Bronchial epithelial cell (primary cell): ENCODE measurements around the gene DIAPH1. TPM values are rescaled to one million over a fixed set of nuclear protein-coding genes. Genes with fewer than 3 reads are reported as not detected.
A peak's percentile ranks its signal among the peaks of the same experiment; 100 is the strongest.

Source experiments
- DNase-seq: peaks from one replicate; pipeline ENCODE4 v3.0.0-alpha.2; 2010; ENCODE audit warnings: low read depth
- FAIRE-seq: peaks from 2 replicates; lab custom pipeline; 2011; peaks lifted over from hg19 to GRCh38; lab: Jason Lieb, UNC
- H3K27me3 ChIP-seq: 2 replicates; pipeline ENCODE4 v1.5.1; 2011; ENCODE audit warnings: low read length; ENCODE audit not compliant: control insufficient read depth, insufficient read depth
- H3K36me3 ChIP-seq: 2 replicates; pipeline ENCODE4 v1.5.1; 2011; ENCODE audit warnings: low read length; ENCODE audit not compliant: control insufficient read depth, insufficient read depth
- H3K4me3 ChIP-seq: 2 replicates; pipeline ENCODE4 v1.5.1; 2011; ENCODE audit warnings: mild to moderate bottlenecking, low read depth, low read length, control low read depth
- total RNA-seq: library from RNA; depleted of rRNA; stranded (reverse); fragments of >200 nt; gene quantifications from 2 replicates; pipeline ENCODE4 v1.2.1, GENCODE V29; 2014
- TF ChIP-seq, protein P1 (sequence below): IDR thresholded peaks from 2 replicates; pipeline ENCODE4 v1.5.1; 2011; ENCODE audit warnings: mild to moderate bottlenecking, moderate library complexity, low read length, control low read depth, inconsistent platforms; ENCODE audit not compliant: insufficient read depth, severe bottlenecking

The DIAPH1 gene
- total RNA-seq, 1 donor from 2014 or later, result 48.2 TPM

DNA sequence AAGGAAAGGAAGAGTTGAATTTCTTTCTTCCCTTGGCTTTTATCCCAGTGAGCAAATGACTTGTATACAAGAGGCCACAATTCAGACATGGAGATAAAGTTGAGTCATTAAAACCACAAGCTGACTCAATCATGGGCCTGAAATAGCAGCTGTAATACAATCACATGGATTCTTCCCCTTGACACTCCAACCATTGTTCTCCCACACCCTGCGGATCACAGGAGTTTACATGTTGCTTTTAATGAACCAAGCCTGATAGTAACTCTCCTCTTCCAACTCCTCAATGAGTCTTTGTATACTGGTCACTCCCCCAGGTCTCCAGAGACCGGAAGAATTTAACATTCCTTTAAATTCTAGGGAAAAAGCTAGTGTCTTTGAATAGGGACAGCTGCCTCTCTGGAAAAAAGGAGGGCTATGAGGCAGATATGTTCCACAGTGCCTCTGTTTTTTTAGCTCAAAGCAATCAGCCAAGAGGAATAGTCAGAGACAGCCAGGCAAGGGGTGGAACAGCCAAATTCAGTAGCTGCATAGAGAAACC is 97.5 kb downstream of the DIAPH1 start:
- H3K4me3 ChIP-seq, result no peak overlapping the region
- TF ChIP-seq, protein P1, sequence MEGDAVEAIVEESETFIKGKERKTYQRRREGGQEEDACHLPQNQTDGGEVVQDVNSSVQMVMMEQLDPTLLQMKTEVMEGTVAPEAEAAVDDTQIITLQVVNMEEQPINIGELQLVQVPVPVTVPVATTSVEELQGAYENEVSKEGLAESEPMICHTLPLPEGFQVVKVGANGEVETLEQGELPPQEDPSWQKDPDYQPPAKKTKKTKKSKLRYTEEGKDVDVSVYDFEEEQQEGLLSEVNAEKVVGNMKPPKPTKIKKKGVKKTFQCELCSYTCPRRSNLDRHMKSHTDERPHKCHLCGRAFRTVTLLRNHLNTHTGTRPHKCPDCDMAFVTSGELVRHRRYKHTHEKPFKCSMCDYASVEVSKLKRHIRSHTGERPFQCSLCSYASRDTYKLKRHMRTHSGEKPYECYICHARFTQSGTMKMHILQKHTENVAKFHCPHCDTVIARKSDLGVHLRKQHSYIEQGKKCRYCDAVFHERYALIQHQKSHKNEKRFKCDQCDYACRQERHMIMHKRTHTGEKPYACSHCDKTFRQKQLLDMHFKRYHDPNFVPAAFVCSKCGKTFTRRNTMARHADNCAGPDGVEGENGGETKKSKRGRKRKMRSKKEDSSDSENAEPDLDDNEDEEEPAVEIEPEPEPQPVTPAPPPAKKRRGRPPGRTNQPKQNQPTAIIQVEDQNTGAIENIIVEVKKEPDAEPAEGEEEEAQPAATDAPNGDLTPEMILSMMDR, result no peak
- FAIRE-seq (peak; percentile 68), DNase-seq (peak; percentile 100)
- peaks cover 19% of the 10 kb centered on the region for H3K36me3 ChIP-seq
- no peaks in the 10 kb centered on the region for H3K27me3 ChIP-seq

DNA sequence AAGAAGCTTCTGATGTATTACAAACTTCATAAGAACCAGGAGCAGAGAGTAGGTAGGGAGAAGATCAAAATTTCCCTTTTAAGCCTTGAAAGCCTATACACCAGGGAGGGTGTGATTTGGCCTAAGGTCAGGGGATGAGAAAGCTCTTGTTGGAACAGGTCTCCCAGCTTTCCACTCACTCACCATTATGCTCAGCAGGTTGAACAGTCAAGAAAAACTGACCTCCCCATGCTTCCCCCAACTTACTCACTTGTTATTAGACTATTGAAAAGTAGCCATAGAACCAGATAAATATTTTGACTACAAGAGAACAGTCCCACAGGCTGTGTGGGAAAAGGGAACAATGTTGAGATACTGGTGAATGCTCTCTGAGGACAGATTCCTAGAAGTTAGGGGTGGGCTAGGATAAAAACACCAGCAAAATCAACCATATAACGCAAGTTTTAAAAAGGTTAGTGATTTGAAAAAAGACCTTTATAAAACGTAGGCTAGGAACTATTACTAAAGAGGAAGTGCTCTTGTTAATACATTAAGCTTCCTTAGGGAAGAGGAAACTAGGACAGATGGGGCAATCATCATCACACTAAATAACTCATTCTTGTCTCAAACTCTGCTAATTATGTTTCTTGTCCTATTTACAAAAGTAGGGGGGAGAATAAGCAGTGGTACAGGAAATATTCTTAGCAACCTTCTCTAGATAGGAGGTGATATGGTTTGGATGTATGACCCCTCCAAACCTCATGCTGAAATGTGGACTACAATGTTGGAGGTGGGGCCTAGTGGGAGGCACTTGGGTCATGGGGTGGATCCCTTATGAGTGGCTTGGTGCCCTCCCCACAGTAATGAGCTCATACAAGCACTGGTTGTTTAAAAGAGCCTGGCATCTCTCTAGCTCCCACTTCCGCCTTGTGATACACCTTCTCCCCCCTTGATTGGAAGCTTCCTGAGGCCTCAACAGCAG is 98.9 kb downstream of the DIAPH1 start:
- no peaks in the 10 kb centered on the region for H3K27me3 ChIP-seq
- no peak overlapping the region for H3K4me3 ChIP-seq
- no peak for FAIRE-seq
- TF ChIP-seq, protein P1, result no peak
- DNase-seq, result peak; percentile 73
- H3K36me3 ChIP-seq, result peaks cover 20% of the 10 kb centered on the region

DNA sequence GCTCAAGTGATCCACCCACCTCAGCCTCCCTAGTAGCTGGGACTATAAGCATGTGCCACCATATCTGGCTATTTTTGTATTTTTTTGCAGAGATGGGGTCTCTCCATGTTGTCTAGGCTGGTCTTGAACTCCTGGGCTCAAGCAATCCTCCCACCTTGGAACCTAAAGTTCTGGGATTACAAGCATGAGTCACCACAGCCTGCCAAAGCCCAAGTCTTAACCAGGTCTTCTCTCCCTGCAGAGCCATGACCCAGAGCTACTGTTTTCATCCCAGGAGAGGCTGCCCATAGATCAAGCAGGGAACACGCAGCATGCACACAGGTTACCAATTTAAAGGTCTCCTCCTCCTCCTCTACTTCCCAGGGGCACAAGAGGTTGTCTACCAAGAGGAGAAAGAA is 100.2 kb downstream of the DIAPH1 start:
- peaks cover 13% of the 10 kb centered on the region for H3K36me3 ChIP-seq
- TF ChIP-seq, protein P1, result no peak
- no peak overlapping the region for H3K4me3 ChIP-seq
- DNase-seq (no peak), FAIRE-seq (no peak)
- H3K27me3 ChIP-seq, result no peaks in the 10 kb centered on the region

DNA sequence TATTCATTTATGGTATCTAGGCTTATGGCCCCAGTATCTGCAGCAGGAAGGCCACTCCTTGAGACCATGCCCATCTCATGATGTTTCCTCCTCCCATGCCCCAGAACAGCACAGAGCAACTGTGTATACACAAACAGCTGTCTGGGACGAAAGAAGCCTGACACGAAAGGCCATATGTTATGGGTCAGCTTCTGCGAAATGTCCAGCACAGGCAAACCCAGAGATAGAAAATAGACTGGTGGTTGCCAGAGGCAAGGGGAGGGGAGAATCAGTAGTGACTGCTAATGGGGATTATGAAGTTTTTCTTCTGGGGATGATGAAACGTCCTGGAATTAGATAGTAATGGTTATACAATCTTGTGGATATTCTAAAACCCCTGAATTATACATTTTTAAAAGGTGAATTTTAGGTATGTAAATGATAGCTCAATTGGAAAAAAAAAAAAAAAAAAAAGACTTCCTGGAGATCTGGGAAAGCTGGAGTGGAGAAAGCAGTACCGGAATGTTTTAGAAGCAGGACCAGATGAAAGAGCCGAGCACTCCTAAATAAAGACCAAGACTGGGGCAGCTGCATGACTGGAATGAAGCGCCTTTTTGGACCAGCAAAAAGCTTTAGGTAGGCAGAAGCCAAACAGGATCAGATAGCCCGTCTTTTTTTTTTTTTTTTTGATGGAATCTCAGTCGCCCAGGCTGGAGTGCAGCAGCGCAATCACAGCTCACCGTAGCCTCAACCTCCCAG is 100.8 kb downstream of the DIAPH1 start:
- H3K36me3 ChIP-seq, result peaks cover 11% of the 10 kb centered on the region

DNA sequence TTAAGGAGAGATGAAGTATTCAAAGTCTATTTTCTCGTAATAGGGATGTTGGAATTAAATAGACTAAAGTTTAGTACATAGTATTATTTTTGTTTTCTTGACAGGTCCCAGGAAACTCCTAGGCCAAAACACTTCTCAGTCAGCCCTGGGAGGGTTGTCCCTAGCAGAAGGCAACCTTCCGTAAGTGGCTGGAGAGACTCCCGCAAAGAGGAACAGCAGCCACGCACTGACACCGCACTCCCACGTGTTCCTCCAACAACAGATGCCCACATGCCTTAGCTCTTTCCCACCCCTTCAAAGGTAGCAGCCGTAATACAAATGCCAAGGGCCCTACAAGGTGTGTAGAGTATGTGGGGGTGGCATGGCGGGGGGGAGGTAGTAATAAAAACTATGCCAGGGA is 101.5 kb downstream of the DIAPH1 start:
- Histone ChIP-seq H3K27me3 (no peaks in the 10 kb centered on the region), H3K36me3 (peaks cover 8% of the 10 kb centered on the region), H3K4me3 (no peak overlapping the region)
- DNase-seq (no peak), FAIRE-seq (no peak)
- TF ChIP-seq, protein P1, result no peak

More for the DNA sequence above, 100.8 kb downstream of the DIAPH1 start:
- H3K27me3 ChIP-seq, result no peaks in the 10 kb centered on the region
- FAIRE-seq, result no peak
- no peak for DNase-seq
- H3K4me3 ChIP-seq, result no peak overlapping the region
- TF ChIP-seq, protein P1, result no peak
